NOMO-1 treated with DMSO at 0.1 percent for 48 hours (cell line): ENCODE results near the gene MAGEB2.
"Not testable (repeated sequence)": the region's sequence is repeated elsewhere in the genome, so short reads cannot be mapped to it uniquely, and the experiment has no call there.

Experiments used
- DNase-seq: peaks from one replicate; lab custom pipeline; 2025; ENCODE audit not compliant: unreplicated experiment; lab: John Stamatoyannopoulos, UW

MAGEB2 gene, protein sequence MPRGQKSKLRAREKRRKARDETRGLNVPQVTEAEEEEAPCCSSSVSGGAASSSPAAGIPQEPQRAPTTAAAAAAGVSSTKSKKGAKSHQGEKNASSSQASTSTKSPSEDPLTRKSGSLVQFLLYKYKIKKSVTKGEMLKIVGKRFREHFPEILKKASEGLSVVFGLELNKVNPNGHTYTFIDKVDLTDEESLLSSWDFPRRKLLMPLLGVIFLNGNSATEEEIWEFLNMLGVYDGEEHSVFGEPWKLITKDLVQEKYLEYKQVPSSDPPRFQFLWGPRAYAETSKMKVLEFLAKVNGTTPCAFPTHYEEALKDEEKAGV

DNA sequence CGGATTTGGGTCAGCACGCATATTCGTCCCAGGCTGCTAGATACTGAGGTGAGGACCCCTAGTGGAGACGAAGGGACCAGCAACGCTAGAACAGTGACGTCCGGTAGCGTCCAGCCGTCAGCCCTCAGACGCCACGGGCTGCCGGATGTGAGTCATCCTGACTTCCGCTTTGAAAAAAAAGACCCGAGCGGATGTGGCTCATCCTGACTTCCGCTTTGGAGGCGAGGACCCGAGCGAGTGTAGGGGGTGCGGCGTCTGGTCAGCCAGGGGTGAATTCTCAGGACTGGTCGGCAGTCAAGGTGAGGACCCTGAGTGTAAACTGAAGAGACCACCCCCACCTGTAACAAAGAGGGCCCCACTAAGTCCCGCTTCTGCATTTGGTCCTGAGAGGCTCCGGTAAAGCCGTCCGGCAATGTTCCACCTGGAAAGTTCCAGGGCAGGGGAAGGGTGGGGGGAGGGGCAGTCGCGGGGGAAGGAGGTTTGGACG is at the start of gene MAGEB2:
Gene MAGEB2 (plus strand): TSS at position 207 of the 487 bp plus-strand sequence. CDS start 3,018 bp downstream, outside the sequence.
- no peak for DNase-seq

DNA sequence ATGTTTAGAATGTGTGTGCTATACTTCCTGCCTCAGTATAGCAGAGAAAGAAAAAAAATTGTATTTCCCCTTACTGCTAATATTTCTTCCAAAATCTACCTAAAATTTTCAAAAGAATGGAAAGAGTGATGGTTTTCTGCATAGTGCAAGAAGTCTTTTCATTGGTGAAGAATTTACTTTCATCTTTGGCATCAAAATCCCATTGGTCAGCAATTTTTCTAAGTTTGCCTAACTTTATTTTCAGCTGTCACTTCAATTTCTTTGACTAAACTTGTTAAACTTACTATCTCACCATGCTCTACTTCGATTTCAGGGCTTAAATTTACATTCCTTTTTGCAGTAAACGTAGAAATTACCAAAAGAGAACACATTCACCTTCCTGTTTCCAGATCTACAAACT is 44.5 kb upstream of the MAGEB2 start:
- no peak for DNase-seq

DNA sequence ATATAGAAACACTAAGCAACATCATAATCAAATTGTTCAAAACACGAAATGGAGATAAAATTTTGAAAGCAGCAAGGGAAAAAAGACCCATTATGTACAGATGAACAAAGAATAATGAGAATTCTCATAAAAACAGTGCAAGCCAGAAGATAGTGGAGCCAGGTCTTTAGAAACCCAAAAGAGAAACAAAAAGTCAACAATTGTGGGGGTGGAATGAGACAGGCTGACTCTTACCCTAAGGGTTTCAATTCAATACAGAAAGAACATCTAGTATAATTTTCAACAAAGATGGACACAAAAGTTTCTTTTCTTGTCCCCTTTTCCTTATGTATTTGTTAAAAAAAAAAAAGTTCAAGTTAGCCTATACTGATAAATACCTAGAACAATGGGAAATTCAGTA is 34.0 kb upstream of the MAGEB2 start:
- no peak for DNase-seq

DNA sequence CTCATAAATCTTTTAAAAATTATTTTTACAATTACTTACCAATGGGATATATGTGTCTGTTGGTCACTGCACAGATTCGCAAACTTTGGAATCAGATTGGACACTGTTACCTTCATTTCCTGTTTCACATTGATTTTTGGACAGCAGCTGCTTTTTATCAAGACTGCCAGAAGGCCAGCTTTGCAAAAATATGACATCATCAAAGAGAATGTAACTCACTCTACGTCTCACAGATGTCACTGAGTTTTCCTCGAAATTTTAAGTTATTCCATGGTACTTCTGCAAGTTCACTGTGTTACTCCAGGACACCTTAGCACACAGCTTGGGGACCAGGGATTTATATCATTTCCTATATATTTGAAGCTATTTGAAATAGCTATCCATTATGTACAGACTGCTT is 31.8 kb upstream of the MAGEB2 start:
- DNase-seq = no peak

DNA sequence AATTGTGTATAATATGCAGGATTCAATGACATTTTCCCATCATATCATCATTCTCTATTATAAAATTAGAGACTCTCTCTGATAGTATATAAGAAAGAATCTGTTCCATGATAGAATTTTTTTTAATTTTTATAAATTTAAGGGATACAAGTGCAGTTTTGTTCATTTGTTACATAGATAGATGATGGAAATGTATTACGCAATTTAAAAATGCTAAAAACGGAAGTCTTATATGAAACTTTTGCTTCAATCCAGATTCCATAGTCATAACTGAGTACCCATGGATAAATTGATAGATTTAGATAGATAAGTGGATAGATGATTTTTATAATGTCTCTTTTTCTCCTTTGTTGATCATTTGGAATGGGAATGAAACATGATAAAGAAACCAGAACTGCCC is 24.9 kb upstream of the MAGEB2 start:
- no peak for DNase-seq

DNA sequence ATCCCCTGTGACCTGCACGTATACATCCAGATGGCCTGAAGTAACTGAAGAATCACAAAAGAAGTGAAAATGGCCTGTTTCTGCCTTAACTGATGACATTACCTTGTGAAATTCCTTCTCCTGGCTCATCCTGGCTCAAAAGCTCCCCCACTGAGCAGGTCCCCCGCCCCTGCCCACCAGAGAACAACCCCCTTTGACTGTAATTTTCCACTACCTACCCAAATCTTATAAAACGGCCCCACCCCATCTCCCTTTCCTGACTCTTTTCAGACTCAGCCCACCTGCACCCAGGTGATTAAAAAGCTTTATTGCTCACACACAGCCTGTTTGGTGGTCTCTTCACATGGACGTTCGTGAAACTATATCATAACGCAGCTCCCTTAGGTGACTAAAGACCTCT is 21.5 kb upstream of the MAGEB2 start:
- DNase-seq = not testable (repeated sequence)

DNA sequence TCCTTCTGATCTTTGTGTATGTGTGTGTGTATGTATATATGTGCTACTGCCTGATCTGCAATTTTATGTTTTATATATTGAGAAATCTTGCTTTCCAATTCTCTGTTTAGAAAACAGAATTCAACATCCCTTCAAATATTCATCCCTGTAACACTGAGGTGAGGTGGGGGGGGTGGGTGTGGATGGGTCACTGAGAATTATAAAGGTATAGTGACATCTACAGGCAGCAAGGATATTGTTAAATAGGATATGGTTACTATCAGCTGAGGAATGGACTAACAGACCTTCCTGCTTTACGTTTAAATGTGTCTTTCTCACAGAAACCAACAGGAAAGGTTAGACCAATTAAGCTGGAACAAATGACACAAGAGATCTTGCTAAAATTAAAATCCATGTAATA is 19.0 kb upstream of the MAGEB2 start:
- DNase-seq = no peak

DNA sequence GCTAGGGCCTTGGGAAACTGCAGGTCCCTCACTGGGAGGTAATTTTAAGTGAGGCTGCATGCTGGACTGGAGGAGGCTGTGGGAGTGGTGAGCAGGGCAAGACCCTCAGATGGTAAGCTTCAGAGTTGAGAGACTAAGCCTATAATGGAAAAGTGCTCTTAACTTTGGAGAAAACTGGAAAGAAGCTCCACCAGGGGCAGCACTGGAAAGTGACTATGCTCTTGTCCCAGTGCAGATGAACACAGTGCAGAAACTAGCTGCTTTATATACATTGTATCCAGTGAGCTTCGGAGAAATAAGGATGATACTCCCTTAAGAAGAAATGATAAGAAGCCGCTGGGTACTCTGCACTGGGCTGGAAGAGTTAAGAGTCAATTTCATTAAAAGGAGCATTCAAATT is 3.2 kb upstream of the MAGEB2 start:
- DNase-seq = no peak

DNA sequence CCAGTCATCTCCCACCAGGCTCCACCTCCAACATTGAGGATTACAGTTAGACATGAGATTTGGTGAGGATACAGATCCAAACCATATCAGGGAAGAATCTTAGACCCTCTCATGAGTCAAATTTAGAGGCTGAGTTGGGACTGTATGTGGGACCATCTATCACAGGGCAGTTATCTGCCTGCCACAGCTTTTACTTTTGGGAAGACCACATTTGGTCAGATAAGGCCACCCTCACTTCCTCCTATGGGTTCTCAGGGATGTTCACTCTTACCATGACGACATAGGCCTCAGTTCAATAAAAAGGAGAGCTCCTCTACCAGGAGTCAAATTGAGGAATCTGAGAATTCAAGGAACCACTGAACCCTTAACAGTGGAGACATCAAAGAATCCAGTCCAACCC is 2.1 kb downstream of the MAGEB2 start:
- no peak for DNase-seq

DNA sequence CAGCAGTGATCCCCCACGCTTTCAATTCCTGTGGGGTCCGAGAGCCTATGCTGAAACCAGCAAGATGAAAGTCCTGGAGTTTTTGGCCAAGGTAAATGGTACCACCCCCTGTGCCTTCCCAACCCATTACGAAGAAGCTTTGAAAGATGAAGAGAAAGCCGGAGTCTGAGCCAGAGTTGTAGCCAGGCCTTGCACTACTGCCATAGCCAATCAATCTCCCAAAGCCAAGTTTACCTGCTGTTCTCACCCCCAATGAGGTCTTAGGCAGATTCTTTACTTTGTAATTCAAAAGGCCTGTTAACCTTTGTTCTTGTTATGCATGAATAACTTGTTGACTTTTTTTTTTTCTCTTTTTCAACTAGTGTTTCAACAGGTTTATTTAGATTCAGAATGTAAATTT is 4.0 kb downstream of the MAGEB2 start:
- DNase-seq = no peak

DNA sequence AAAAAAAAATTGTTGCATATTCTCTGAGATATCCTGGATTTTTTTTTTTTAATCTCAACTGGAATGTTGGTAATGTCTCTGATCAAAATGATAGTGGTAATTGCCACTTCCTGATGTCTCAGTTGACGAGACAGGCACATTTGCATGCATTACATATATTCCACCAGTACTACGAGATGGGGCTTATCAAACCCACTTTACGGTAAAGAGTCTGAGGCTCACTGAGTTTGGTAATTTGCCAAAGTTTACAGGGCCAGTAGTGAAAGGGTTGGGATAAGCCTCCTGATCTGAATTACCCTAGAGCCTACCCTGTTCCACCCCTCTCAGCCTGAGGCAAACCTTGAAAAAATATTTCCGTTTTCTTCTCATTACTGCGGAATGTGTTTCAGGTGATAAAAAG is 5.3 kb downstream of the MAGEB2 start:
- DNase-seq = no peak

DNA sequence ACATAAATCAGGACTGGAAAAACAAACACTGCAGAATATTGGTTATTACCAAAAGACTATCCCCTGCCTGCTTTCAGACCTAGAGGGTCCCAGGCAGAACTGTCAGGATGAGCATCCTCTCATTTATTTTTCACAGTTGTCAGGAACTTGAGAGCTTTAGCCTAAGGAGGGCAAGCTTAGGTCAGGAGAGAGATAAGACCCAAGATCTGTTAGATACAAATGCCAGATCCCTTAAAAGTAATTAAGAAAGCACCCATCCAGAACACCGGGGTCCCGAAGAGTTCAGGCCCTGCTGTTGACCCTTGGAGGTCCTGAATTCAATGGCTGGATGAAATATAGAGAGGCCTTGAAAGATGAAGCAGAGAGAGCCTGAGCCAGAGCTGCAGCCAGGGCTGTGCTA is 9.2 kb downstream of the MAGEB2 start:
- DNase-seq = no peak

DNA sequence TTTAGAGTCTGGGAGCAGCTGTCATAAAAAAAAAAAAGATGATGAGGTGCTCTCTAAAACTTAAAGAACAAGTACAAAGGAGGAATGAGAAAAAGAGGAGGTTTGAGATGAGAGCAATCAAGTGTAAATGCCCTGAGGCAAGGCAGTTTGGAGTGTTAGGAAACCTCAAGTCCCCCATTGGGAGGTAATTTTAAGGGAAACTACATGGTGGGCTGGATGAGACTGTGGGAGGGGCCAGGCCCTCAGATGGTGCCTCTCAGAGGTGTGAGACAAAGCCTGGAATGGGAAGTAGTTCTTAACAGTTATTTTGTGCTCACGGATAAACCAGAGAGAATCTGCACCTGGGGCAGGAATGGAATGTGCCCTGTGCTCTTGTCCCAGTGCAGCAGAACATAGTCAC is 13.2 kb downstream of the MAGEB2 start:
- DNase-seq = no peak

DNA sequence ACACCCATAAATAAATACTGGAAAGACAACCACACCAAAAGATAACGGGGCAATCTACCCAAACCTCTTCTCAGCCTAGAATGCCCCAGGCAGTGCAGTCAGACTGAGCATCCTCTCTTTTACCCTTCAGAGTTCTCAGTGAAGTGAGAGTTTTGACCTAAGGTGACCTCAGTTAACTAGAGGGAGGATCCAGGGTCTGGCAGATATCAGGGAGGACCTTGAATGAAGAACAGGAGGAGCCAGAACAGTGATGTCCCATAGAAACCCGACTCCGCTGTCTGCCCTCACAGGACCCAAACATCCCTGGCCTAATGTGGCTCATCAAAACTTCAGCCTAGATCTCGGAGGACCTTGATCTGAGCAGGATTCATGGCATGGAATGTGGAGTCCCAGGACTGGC is 15.0 kb downstream of the MAGEB2 start, which contains the start of gene MAGEB3:
Gene MAGEB3 (plus strand): TSS at position 263 of the 400 bp plus-strand sequence. CDS start 5,268 bp downstream, outside the sequence.
- no peak for DNase-seq

DNA sequence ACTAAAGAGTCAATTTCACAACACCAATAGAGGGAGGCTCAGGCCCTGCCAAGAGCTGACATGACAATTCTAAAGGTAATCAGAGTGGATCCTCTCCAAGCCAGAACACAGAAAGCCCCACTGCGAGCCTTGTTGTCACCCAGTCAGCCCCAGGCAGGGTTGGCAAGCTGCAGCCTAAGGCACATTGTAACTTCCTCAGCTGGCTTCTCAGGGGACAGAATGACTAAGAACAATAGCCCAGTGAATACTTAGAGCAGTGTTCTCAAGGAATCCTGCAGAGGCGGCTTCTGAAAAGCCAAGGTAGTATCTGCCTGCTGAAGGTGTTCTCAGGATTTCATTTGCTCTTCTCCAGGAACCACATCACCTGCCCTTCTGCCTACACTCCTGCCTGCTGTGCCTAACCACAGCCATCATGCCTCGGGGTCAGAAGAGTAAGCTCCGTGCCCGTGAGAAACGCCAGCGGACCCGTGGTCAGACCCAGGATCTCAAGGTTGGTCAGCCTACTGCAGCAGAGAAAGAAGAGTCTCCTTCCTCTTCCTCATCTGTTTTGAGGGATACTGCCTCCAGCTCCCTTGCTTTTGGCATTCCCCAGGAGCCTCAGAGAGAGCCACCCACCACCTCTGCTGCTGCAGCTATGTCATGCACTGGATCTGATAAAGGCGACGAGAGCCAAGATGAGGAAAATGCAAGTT is 26.5 kb downstream of the MAGEB2 start, which contains the start of gene MAGEB4:
Gene MAGEB4 (plus strand): TSS at position 277 of the 692 bp plus-strand sequence. CDS start 136 bp downstream, at position 413.
- no peak for DNase-seq

DNA sequence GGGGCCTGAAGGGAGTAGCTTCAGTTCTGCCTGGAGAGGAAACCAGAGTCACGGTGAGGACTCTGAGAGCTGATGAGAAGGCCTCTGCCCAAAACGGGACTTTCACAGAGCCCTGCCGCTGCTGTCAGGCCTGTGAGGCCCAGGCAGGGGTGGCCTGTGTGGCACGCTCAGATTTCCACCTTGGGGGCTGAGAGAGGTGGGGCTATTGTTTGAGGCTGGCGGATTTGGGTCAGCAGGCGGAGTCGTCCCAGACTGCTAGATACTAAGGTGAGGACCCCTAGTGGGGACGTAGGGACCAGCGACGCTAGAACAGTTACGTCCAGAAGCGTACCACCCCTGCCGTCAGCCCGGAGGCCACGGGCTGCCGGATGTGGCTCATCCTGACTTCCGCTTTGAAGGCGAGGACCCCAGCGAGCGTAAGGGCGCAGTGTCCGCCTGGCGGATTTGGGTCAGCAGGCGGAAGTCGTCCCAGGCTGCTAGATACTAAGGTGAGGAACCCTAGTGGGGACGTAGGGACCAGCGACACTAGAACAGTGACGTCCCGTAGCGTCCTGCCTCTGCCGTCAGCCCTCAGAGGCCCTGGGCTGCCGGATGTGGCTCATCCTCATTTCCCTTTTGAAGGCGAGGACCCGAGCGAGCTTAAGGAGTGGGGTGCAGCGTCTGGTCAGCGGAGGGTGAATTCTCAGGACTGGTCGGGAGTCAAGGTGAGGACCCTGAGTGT is 31.6 kb downstream of the MAGEB2 start, which contains the start of gene MAGEB1:
Gene MAGEB1 (plus strand): TSS at position 378 of the 721 bp plus-strand sequence. CDS start 3,348 bp downstream, outside the sequence.
- DNase-seq = no peak

DNA sequence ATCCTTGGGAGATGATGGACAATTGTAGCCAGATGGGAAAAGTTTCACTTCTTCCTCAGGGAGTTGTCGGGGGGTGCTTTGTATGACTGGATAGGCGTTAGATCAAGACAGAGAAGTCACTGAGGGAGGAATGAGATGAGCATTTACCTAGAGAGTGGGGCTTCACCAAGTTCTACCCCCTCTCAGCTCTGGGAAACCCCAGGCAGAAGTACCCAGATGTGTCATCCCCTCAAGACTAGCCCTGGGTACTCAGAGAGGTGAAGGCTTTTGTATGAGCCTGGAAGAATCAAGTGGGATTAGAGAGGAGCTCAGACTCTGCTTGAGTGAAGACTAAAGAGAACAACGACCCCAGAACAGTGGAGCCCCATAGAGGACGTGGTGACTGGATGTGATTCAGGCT is 33.5 kb downstream of the MAGEB2 start:
- DNase-seq = no peak

DNA sequence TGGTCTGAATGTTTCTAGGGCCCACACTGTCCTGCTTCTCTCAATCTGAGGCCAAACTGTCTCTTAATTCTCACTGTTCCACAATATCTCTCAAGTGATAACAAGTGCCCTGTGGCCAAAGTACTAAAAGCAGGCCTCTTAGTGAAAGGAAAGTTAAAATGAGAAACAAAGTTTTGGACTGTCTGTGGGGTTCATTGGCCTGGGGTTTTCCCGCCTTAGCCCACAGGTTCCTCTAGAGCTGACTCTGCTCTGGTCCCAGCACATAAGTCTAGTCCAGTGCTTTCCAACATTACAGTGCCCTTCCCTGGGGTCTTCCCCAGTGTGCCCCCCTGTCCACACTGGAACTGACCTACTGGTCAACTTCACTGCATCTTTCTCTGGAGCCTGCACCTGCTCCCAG is 37.9 kb downstream of the MAGEB2 start:
- DNase-seq = no peak

DNA sequence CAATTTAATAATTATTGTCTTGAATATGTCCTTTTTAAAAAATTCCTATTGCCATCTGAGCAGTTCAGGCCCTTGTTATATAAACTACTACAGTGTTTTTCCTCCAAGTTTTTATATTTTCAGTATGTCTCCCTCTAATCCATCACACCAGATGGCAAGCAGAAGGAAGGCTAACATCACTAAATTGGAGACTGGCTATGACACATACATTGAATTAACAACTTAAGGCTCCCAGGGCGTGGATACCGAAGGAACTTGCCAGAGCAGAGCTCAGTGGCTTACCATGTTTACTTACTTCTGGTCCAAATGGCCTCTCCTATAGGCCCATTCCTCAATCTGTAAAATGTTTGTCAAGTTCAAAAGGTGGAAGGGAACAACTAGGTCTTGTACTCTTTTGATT is 44.6 kb downstream of the MAGEB2 start:
- DNase-seq = no peak

DNA sequence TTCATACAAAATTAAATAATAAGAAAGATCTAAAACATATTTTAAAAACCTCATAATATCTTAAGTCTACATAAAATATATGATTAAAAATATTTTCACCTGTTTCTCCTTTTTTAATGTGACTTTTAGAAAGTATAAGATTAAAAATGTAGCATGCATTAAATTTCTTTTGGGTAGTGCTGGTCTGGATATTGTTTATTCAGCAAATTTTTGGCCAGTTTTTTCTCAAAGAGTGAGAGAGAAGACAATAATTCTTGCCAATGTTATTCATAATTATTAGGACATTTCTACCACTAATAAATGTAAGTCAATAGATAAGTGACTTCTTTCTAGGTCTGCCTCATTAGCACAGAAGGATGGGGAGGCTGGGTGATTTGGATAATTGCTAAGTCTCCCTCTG is 45.6 kb downstream of the MAGEB2 start:
- DNase-seq = no peak

DNA sequence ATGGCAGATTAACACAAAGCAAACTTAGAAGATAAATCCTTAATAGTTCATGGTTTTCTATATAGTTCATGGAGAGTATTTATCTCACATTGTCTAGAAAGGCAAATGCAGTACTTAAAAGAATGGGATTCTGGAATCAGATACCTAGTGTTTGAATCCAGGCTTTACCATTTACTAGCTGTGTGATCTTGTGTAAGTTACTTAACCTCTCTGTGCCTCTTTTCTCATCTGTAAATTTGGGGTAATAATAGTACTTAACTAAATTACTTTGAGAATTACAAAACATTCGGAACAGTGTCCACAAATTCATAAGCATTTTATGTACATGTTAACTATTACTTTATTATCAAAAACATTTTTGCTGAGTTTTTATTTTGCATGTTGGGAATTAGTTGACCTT is 47.4 kb downstream of the MAGEB2 start:
- DNase-seq = no peak
